ENCODE measurements around the gene ATP6V0A1.
"Not testable (repeated sequence)": the region's sequence is repeated elsewhere in the genome, so short reads cannot be mapped to it uniquely, and the experiment has no call there.

ATP6V0A1 gene

DNA sequence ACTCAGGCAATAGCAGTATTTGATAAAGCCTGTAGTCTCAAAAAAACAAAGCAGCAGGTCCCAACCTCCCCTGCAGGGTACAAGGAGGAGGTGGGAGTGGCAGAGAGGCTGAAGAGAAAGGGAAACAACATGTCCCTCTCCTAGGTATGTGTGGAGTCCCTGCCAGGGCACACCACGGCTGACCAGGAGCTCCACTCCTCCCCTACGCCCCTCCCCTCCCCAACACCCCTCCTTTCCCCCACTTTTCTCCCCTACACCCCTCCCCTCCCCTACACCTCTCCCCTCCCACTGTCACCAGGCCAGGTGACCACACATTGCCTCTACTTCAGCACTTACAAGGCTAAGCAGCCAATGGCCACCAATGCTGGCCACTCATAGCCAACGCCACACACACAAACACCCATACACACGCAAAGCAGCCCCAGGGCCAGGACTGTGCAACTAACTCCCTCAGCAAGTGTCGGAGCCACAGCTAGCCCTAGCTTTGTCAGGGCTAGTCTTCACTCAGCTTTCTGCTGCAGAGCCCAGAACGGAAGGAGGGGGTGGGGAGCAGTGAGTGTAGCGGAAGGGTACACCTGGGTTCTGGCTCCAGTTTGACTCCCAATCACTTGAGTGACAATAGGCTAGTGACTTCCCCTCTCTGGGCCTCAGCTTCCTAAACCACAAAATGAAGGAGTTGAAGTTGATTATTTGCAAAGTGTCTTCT, 43.8 kb upstream of the ATP6V0A1 start:
- peak; percentile 49 for DNase-seq (ENCODE audit: low read depth)
- no peak for TF ChIP-seq CTCF (IDR thresholded peaks at IDR 0.05; ENCODE audit: insufficient read depth, low read depth, low read length, missing control alignments)
- H3K4me3 ChIP-seq (ENCODE audit: low read depth, low read length) = no peak overlapping the region

DNA sequence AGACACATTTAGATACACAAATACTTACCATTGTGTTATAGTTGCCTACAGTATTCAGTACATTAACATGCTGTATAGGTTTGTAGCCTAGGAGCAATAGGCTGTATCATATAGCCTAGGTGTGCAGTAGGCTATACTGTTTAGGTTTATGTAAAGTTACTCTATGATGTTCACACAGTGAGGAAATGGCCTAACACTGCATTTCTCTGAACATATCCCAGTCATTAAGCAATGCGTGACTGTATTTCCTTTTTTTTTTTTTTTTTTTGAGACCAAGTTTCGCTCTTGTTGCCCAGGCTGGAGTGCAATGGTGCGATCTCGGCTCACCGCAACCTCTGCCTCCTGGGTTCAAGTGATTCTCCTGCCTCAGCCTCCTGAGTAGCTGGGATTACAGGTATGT, 40.7 kb upstream of the ATP6V0A1 start:
- H3K4me3 ChIP-seq (ENCODE audit: low read depth, low read length); DNase-seq (ENCODE audit: low read depth): not testable (repeated sequence)

- no peak for DNase-seq (ENCODE audit: low read depth)
- H3K4me3 ChIP-seq (ENCODE audit: low read depth, low read length) = no peak overlapping the region
- TF ChIP-seq CTCF (IDR thresholded peaks at IDR 0.05; ENCODE audit: insufficient read depth, low read depth, low read length, missing control alignments) = no peak
Measured at GRCh38 chr17:42421136-42421506, 37.6 kb upstream of the ATP6V0A1 start.

GRCh38 chr17:42421507-42422338, 37.0 kb upstream of the ATP6V0A1 start:
- TF ChIP-seq CTCF (IDR thresholded peaks at IDR 0.05; ENCODE audit: insufficient read depth, low read depth, low read length, missing control alignments) = no peak
- peak overlapping the region; percentile 14 for H3K4me3 ChIP-seq (ENCODE audit: low read depth, low read length)
- DNase-seq (ENCODE audit: low read depth) = no peak

DNA sequence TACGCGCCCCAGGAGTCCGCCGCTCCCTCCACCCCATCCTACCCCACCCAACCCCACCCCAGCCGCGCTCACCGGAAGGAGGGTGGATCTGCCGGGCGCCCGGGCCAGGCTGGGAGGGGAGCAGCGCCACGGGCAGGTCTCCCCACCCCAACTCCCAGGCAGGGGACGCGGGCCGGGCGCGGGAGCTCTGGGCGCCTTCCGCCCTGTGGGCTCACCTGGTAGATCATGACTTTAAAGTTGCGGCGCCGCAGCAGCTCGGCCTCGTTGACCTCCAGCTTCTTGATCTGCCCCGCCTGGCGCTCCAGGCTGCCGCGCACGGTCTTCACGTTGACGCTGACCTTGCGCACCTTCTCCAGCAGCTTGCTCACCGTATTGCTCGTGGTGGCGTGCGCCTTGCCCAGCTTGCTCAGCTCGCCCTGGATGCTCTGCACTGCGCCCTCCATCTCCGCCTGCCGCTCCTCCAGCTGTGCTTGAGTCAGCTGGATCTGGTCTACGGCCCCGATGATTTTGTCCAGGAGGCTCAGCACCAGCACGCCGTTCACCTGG, 36.2 kb upstream of the ATP6V0A1 start:
- peak; percentile 45 for DNase-seq (ENCODE audit: low read depth)
- H3K4me3 ChIP-seq (ENCODE audit: low read depth, low read length) = peak overlapping the region; percentile 53
- no peak for TF ChIP-seq CTCF (IDR thresholded peaks at IDR 0.05; ENCODE audit: insufficient read depth, low read depth, low read length, missing control alignments)

- DNase-seq (ENCODE audit: low read depth) = no peak
- TF ChIP-seq CTCF (IDR thresholded peaks at IDR 0.05; ENCODE audit: insufficient read depth, low read depth, low read length, missing control alignments) = no peak
Measured at GRCh38 chr17:42422958-42423712, 35.5 kb upstream of the ATP6V0A1 start, which contains the start of gene CAVIN1. CAVIN1 (minus strand) TSS chr17:42423256; CDS start chr17:42423097, 159 bp downstream.

GRCh38 chr17:42423766-42424165, 34.9 kb upstream of the ATP6V0A1 start:
- H3K4me3 ChIP-seq (ENCODE audit: low read depth, low read length) = no peak overlapping the region
- no peak for TF ChIP-seq CTCF (IDR thresholded peaks at IDR 0.05; ENCODE audit: insufficient read depth, low read depth, low read length, missing control alignments)
- no peak for DNase-seq (ENCODE audit: low read depth)

More at GRCh38 chr17:42422958-42423712, 35.5 kb upstream of the ATP6V0A1 start, which contains the start of gene CAVIN1:
- peak within 1 kb of the TSS; percentile 53 for H3K4me3 ChIP-seq (ENCODE audit: low read depth, low read length)

All from GM12865 (cell line).